MM.1S (cell line): ENCODE results near the gene PITRM1.

Source experiments
- EZH2 ChIP-seq: fragments of 300-600 bp; sonication (generic); optimal IDR thresholded peaks from 2 replicates; pipeline ENCODE3; 2017; ENCODE audit warnings: low read depth, mild to moderate bottlenecking, antibody characterized with exemption, low read length, mixed read lengths
- EZH2phosphoT487 ChIP-seq: fragments of 300-600 bp; sonication (generic); IDR thresholded peaks from 2 replicates; pipeline ENCODE4 v1.6.1; 2018; ENCODE audit warnings: antibody characterized with exemption, low read length
- TF ChIP-seq, protein P1 (sequence below): fragments of 300-600 bp; sonication (generic); IDR thresholded peaks from 2 replicates; pipeline ENCODE4 v1.5.1; 2016; ENCODE audit warnings: antibody characterized with exemption, low read length, mixed read lengths

DNA sequence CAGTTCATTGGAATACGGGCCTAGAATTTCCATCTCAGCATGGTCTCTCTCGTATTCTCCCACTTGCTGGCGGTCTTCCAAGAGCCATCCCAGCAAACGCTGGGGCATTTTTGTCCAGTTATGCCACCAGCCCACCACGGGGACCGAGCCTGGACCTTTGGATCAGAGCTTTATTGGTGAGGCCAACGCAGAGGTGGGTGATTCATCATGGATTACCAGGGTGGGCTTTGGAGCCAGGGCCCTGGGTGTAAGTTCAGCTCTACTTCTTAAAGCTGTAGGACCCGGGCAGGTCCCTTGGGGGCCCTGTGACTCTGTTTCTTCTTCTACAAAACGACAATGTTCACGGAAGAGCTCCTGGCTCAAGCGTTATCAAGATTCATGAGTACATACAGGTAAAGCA is 22.7 kb upstream of the PITRM1 start:
- TF ChIP-seq EZH2 (no peak), EZH2phosphoT487 (no peak)
- TF ChIP-seq, protein P1, sequence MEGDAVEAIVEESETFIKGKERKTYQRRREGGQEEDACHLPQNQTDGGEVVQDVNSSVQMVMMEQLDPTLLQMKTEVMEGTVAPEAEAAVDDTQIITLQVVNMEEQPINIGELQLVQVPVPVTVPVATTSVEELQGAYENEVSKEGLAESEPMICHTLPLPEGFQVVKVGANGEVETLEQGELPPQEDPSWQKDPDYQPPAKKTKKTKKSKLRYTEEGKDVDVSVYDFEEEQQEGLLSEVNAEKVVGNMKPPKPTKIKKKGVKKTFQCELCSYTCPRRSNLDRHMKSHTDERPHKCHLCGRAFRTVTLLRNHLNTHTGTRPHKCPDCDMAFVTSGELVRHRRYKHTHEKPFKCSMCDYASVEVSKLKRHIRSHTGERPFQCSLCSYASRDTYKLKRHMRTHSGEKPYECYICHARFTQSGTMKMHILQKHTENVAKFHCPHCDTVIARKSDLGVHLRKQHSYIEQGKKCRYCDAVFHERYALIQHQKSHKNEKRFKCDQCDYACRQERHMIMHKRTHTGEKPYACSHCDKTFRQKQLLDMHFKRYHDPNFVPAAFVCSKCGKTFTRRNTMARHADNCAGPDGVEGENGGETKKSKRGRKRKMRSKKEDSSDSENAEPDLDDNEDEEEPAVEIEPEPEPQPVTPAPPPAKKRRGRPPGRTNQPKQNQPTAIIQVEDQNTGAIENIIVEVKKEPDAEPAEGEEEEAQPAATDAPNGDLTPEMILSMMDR, result no peak
